ENCODE data around the gene RASGRP3. TPM values are rescaled to one million over a fixed set of nuclear protein-coding genes. Genes with fewer than 3 reads are reported as not detected.
A peak's percentile ranks its signal among the peaks of the same experiment; 100 is the strongest.
"Not testable (repeated sequence)": the region's sequence is repeated elsewhere in the genome, so short reads cannot be mapped to it uniquely, and the experiment has no call there.

Gene RASGRP3
- total RNA-seq, 1 donor from 2014 or later: 4.1 TPM

DNA sequence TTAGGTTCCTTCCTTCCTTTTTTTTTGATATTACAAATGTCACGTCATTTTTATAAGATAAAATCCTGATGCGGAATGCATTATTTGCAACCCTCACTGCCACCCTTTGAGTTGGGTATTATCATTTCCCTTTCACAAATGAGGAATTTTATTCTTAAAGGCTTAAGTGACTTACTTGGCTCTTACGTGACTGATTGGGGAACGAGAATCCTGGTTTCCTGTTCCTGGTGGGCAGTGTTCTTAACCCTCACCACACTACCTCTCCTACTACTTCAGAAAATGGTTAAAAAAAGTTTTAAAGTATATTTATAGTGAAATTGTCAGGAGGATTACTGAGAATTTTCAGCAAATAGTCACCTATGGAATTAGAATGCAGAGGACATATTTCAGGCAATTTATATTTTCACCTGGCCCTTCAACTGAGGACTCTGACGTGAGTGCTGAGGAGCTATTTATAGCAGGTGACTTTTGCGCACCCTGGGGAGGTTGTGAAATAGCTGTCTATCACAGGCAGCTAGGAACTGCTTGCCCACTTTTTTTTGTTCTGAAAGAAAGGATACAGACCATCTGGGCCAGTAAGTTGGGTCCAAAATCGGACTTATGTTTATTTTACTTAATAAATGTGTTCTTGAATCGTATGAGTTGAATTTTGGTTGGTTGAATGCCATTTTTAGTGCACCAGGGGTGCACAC lies 18.7 kb upstream of the RASGRP3 start:
- no peak for DNase-seq (ENCODE audit: low spot score)

DNA sequence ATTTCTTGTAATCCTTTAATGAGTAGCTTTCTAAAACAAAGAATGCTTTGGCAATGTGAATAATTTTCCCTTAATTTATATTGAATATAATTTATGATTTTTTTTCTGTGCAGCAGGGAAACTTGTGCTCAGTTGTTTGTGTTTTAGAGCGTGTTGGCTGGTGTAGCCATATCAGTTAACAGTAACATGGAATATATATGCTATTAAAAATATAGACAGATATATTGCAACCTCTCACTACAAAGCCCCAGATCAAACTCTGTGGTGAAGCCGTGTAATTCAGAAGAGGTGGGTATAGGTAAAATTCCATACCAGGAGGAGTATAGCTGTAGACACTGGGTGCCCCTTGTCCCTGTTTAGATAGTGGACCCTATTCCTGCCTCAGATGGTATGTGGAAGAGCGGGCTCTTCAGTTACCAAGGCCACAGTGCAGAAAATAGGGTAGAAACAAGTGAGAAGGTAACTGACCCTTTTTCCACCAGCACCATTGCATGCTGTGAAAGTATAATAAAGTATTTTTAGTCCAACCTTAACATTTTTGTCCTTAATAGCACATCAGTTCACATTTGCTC lies 18.1 kb upstream of the RASGRP3 start:
- no peak for DNase-seq (ENCODE audit: low spot score)

DNA sequence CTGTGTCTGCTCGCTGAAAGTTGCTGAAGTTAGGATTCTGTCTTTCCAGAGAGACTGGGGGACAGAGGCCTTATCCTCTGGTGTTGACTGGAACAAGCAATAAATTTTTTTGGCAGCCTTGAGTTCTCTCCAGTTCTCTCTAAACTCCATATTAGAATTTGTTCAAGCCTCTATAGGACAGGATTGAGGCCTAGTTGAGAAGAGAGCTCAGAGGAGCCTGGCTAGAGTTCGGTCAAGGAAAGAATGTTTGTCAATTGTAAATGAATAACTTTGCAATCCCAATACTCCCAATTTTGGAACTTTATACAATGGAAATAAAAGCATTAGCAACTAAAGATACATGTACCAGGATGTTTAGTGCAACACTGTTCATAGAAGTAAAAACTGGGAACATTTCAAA lies 16.7 kb upstream of the RASGRP3 start:
- DNase-seq (ENCODE audit: low spot score): no peak

DNA sequence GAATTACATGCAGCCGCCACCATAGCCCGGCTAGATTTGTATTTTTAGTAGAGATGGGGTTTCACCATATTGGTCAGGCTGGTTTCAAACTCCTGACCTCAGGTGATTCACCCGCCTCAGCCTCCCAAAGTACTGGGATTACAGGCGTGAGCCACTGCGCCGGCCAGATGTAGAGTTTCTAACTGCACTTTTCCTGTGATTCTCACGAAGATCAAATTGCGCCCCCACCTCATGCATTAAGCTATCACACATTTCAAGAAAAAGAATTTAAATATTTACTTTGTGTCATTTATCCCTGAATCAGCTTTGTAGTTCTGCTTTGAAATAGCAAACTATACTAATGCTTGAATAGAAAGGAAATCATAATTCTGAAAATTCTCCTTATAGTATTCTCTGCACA lies 13.9 kb upstream of the RASGRP3 start:
- not testable (repeated sequence) for DNase-seq (ENCODE audit: low spot score)

DNA sequence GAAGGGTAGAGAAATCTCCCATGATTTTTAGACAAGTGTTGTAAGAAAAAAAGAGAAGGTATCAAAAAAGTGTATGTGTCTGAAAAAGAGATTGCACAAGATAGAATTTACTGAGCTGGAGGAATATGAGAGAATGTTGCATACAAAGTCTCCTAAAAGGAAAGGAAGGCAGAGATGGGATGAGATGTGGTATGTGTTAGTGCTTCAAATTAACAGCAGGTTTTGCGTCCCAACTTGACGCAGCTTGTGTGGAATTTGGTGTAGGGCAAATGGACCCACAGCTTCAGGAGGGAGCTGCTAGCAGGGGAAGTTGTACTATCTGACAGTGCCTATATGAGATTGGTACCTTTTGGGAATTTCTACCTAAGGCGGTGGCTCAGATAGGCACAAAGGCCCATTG lies 9.0 kb upstream of the RASGRP3 start:
- no peak for DNase-seq (ENCODE audit: low spot score)

DNA sequence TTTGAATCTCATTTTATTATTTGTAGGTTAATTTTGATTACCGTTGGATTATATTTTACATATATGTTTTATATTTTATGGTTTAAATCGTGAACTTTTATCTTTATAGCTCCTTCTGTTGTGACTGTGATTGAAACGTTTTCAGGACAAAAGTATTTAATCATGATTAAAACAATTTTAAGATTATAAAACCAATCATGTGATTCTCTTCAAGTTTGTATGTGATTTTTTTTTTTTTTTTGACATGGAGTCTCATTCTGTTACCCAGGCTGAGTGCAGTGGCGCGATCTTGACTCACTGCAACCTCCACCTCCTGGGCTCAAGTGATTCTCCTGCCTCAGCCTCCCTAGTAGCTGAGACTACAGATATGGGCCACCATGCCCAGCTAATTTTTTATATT lies 7.2 kb upstream of the RASGRP3 start:
- no peak for DNase-seq (ENCODE audit: low spot score)

DNA sequence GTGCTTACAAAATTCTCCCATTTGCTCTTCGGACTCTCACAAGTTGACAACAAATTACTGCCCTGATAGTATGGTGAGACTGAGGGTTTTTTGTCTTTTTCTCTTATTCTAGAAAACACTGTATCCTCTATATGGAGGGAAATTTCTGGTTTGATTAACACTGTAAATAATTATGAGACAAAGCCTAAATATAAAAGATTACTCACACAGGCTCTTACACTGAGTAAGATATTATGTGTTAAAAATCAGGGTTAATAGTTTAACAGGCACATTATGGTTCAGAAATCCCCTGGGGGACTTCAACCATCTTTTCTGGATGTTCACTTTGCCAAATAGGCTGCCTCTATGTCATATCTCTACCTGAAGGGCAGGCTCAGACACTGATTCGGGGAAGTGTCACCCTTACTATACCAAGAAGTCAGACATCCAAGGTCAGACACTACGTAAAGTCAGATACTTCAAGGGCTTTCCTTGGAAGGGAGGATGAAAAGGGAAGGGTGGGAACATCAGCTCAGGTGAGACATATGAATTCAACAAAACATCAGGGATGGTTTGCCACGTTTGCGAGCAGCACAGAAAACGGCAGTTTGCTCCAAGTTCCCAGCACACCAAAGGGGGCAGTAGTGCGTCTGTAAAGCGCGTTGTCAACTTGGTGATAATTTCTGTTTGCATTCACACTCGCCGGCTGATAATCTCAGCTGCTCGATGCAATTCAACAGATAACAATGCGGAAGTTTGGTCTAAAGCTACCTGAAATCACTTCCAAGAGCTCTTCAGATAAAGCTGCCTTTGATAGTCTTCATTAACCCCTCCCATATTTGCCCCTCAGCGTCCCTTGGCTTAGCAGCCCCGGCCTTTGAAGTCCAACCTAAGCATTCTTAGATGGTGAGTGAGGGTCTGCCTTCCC lies 972 bp upstream of the RASGRP3 start:
- peak; percentile 83 for DNase-seq (ENCODE audit: low spot score)

DNA sequence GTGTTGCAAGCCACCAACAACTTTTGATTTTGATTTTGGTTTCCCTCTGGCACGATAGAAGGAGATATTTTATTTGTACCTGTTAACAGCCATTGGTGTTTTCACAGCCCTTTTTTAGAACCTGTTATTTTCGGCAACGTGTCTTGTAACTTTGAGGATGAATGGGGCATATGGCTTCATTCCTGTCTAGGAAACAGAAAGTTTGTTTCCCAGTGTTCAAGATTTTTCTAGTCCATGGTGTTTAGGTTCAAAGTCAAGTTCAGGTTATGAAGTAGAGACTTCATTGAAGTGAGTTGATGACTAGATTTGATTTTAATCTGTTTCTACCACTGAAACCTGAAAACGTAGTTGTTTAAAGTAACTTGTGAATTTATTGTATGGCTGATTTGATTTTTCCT lies 343 bp downstream of the RASGRP3 start:
- no peak for DNase-seq (ENCODE audit: low spot score)

DNA sequence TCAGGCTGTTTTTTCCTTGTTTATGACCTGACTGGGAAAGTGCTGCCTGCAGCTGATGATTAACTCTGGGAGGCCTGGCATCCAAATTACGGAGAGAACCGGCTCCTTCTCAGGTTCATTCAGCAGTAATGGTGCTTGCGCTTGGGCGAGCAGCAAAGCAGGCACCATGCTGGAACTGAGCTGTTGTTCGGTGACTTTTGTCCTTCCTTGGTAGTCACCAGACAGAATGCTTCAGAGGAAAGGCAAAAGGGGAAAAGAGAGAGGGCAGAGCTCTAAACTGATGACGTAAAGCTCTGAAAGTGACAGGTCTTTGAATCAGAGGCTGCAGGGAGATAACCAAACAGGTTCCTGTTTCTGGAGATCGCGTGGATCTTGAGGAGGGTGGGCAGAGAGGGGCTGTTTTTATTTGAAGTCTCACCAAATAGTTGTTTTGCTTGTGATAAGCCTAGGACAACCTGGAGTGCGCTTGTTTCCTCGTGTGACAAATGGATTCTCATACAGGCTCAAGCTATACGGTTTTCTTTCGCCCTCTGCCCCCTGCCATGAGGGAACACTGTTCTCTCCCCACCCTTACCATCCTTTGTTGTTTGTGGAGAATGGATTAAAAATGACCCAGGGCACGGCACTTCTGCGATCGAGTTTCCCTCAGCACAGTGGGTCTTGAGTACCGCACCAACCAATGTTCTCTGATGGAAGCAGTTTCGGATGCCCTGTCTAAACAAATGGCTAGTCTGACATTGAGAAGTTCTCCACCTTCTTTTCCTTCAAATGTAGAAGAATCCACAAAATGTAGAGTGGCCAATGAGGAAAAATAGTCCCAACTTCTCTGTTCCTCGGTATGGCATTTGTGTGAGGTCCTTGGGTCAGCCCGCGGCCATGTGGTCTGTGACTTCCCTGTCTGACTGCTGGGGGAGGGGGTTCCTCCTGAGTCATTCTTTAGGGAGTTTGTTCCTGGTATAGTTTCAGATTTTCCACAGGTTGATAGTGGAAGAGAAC lies 1.3 kb downstream of the RASGRP3 start:
- DNase-seq (ENCODE audit: low spot score): peak; percentile 11

DNA sequence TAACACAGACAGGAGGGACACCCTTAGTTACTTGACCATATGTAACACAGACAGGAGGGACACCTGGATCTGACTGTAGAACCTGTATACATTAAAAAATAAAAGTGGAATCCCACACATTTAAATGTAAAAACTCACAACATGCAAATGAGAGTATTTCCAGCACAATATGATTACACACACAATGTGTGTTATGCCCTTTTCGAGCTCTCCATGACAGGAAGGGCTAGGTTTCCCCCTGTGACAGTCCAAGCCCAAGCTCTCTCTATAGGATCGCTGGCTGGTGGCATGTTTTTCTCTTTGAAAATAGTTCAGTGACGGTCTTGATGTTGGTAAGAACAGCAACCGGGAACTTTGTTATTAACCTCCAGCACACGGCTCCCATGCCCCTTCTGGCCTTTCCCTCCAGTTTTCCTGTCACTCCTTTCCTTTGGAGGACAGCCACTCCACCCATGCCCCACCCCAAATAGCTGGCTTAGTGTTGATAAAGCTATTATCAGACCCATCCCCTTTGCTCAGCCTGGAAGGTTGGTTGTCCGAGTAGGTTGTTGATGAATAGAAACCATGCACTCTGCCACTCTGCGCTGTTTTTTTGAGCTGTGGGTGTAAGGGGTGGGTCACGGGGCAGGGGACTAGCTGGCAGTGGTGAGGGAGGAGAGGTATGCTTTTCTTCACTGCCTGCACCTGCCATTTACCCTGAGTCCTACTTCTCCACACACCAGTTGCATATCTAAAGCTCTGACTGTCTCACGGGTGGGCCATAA lies 2.7 kb downstream of the RASGRP3 start:
- no peak for DNase-seq (ENCODE audit: low spot score)

DNA sequence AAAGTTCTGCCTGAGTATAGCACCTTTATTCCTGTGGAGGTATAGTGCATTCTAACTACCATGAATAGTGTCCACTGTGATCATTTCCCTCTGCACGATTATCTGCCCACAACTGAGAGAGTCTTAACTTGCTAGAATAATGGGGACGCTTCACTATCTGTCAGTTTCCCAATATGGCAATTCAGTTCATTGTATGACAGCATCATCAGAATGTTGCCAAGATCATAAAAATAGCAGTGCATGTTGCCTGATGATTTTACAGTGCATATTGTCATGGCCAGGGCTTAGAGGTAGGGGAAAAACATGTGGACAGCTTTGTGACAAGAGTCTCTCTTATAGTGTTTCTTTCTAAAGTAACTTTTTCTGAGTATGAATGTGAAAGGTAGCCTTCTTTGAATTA lies 6.1 kb downstream of the RASGRP3 start:
- no peak for DNase-seq (ENCODE audit: low spot score)

DNA sequence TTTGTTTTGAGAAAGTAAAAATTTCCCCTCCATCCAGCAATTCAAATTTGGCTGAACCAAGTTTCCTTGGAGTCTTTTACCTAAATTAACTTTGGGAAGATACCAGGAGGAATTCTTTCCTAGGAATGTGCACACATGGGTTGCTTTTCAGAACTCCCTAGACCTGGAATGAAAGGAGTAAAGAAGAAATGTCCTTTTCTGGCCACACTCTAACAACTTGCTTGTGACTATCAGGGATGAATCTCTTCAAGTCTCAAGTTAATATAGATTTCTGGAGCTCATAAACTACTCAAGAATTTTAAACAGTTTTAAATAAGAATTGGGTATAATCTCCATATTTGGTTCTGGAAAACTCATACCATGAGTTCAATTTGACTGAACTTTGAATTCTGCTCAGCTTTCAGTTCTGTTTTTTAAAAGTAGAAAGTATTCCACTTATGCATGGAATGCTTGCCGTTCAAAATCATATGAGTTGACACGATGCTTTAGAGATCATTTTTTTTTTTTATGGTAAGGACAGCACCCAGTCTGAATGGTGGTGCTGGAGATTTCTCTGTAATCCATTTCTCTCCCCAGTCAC lies 7.7 kb downstream of the RASGRP3 start:
- DNase-seq (ENCODE audit: low spot score): peak; percentile 32

DNA sequence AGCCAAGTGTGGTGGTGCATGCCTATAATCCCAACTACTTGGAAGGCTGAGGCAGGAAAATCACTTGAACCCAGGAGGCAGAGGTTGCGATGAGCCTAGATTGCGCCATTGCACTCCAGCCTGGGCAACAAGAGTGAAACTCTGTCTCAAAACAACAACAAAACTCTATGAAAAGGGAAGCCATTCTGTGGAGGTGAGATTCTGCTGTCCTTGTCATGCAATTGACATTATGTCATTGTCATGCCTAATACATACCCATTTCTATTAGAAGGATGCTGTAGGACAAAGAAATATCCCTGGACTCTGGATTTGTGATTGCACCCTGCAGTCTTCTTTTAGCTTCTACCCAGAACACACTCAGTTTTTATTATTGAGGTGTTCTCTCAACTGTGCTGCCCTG lies 8.6 kb downstream of the RASGRP3 start:
- no peak for DNase-seq (ENCODE audit: low spot score)

DNA sequence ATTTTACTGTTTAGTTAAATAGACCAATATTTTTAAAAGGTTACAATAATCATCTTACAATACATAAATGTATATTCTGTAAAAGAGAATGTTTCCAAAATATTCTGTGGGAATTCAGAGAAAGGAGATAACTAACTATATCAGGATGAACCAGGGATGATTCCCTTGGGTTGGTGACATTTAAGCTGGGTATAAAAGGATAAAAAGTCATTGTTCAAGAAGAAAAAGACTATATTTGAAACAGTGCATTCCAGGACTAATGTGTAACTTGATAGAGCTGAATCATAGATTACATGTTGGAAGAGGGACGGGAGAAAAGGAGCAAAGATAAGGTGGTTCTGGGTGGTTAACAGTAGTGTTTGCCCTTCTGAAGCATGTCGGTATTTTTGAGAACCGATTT lies 10.1 kb downstream of the RASGRP3 start:
- no peak for DNase-seq (ENCODE audit: low spot score)

DNA sequence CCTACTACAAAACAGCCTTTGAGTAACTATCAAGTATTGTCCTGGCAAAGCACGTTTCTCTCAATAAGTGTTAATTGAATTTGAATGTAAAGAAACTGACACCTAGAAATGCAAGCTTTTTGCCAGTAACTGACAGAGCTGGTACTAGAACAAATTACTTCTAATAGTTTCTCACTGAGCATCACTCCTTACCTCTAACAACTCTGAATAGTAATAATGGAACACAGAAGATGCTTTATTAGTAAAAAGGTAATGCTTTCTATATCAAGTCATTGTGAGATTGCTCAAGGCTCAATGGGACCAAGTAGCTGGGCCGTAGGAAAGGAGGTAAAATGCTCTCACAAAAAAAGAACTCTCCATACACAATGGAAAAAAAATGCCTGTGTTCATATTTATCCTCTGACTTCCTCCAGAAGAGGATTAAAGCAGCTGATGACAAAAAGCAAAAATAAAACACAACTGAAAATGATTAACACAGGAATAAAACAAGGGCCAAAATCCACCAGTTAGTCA lies 11.8 kb downstream of the RASGRP3 start:
- no peak for DNase-seq (ENCODE audit: low spot score)

DNA sequence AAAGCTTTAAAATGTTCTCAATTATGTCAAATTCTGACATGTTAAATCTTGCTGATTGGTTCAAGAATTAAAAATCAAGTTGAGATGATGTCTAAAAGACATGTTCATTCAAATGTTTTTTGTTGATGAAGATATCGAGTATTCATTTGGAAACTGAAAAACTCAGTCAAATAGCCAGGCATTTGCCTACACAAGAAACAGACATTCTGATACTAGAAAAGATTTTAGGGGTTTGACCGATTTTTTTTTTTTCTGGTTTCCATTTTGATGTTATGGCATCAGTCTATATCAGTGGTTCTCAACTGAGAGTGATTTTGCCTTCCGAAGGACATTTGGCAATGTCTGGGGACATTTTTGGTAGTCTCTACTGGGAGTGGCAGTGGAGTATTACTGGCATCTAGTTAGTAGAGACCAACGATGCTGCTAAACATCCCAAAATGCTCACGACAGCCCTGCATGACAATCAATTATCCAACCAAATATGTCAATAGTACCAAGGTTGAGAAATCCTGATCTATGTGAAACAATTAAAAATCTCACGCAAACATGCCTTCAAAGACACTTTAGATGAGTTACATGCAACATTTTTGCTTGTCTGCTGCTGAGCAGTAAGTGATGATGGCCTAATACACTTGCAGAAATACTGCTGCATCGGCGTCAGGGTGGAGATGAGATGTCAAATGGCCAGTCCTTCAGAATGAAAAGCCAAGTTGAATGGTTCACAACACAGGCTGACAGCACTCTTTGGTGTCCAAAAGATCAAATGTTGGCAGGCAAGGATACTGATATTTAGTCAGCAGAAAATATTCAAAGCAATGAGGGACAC lies 12.5 kb downstream of the RASGRP3 start:
- DNase-seq (ENCODE audit: low spot score): no peak

DNA sequence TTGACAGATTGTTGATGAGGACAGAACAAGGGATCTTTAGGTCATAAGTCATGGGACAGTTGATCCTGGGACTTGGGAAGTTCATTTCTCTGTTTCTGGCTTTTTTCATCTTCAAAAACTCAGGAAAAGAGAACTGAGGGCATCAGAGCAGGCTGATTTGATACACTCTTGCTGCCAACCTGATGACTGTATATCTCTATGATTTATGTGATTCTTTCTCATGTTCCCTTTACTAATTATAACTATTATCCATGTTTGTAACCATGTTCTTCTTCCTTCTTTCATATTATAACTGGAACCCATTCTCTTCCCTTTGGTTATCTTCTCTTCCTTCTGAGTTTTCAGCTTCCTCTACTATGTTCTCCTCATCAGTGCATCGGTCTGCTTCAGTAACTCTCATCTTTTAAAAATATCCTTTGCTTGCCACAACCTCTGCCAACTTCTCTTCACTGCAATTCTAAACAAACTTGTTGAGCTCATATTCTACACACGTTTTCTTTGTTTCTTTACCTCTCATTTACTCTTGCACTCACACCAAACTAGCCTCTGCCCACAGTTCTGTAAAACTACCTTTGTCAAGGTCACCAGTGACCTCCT lies 13.5 kb downstream of the RASGRP3 start:
- no peak for DNase-seq (ENCODE audit: low spot score)

DNA sequence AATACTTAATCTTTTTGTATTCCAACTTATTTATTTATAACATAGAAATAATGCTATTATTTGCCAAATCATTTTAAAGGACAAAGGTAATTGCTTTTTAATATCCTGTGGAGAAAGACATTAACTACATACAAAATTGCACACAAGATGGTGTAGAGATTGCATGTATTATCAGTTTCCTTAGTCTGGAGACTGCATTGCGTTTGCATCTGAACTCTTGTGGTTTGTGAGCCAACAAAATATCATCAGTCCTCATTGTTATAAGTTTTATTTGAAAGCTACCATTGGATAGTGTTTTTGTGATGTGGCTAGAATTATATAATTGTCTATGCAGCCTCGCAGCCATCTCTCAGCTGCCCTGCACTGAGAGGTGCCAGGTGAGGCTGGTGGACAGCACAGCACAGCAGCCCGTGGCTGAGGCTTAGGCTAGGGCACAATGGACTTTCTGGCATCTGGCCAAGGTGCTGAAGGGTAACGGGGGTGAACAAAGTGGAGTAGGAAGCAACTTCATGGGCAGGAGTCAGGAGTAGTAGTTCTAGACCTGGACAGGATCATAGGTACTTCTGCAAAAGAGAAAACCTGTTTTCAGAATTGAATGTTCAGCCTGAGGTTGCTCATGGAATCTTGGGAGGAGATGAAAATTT lies 15.1 kb downstream of the RASGRP3 start:
- no peak for DNase-seq (ENCODE audit: low spot score)
